ENCODE results near the gene KDM4C. TPM values are rescaled to one million over a fixed set of nuclear protein-coding genes. Genes with fewer than 3 reads are reported as not detected.

The KDM4C gene
- total and polyA plus RNA-seq, 2 of the 13 experiments (the other 11 are each of a cell fraction or from before 2014, with no cell fraction given): 19.4 to 23.6 TPM

GRCh38 chr9:6899274-6899673 lies 141.5 kb downstream of the KDM4C start:
- H3K27ac ChIP-seq (ENCODE audit: extremely low read length, insufficient read depth, low read length): peak overlapping the region; percentile 99
- POLR2A ChIA-PET: interaction anchor here (0.6 to 3.2 kb wide), 2 partner anchors 21 to 56 kb away, joined by 3 to 16 read pairs; no protein-coding TSS in a partner anchor
- FAIRE-seq (no peak), DNase-seq (ENCODE audit: low spot score) (peak; percentile 94), ATAC-seq (peak; percentile 85)
- BruUV-seq (replicated peaks): no TSS peak
- peak overlapping the region; percentile 72 for H3K9ac ChIP-seq (ENCODE audit: insufficient read depth, low read depth, low read length)
- no peaks in the 10 kb centered on the region for H4K20me1 ChIP-seq (ENCODE audit: insufficient read depth, low read length)
- H3K4me3 ChIP-seq (replicated peaks in 1 of 3; ENCODE audit: insufficient read depth in 1 of 3, low read depth in 2 of 3, low read length in 3 of 3): no peak overlapping the region; a peak in 1 of 6 replicates
- peaks cover 100% of the 10 kb centered on the region for H3K4me1 ChIP-seq (ENCODE audit: insufficient read depth, low read length)
- H3K9me3 ChIP-seq (ENCODE audit: low read length): no peaks in the 10 kb centered on the region
- H3K36me3 ChIP-seq (replicated peaks in 1 of 2; ENCODE audit: control insufficient read depth in 1 of 2, insufficient read depth in 2 of 2, low read length in 2 of 2): peaks cover 0 to 7% of the 10 kb centered on the region in 2 experiments; a peak in 1 of 5 replicates
- H3K27me3 ChIP-seq (ENCODE audit: control insufficient read depth in 1 of 2, insufficient read depth in 2 of 2, low read length in 2 of 2): no peaks in the 10 kb centered on the region
- H2AFZ ChIP-seq (ENCODE audit: low read length): no peak overlapping the region
- WGBS (ENCODE audit: low lambda C conversion rate): 0% methylated on average over 1 of the region's 1 CpG
- in situ Hi-C loops (cut with HindIII; ENCODE audit: extremely low pct_ligation_motif_present, low pct_unique_long_range_greater_than_20kb): no loop called here
- intact Hi-C loops (cut with micrococcal nuclease; ENCODE audit: unreplicated experiment): loop anchor here (5.0 kb wide), 1 partner anchor 1272 kb away; the partner anchor contains the start of gene RIC1
- peaks cover 28% of the 10 kb centered on the region for H3K79me2 ChIP-seq (ENCODE audit: insufficient read depth, low read length)
- CTCF ChIA-PET (ENCODE audit: low intra/inter-chr PET ratio, low total read pairs): no interaction called here
- peak overlapping the region; percentile 61 for H3K4me2 ChIP-seq (ENCODE audit: low read depth, low read length)
- TF ChIP-seq TCF7 (IDR thresholded peaks at IDR 0.05; ENCODE audit: low read depth) (peak; percentile 56), ERF (CRISPR knock-in tag; IDR thresholded peaks at IDR 0.05) (peak; percentile 30; the same call in 1 of the 2 replicates), THAP7 (CRISPR knock-in tag; IDR thresholded peaks at IDR 0.05) (no peak), ZNF513 (CRISPR knock-in tag; conservative IDR thresholded peaks at IDR 0.05) (no peak), FOXP1 (IDR thresholded peaks at IDR 0.05) (no peak), FOXP1 (CRISPR knock-in tag; IDR thresholded peaks at IDR 0.05) (peak; percentile 58; the same call in 1 of the 2 replicates), ZBTB10 (CRISPR knock-in tag; IDR thresholded peaks at IDR 0.05; ENCODE audit: borderline replicate concordance) (no peak), ZNF556 (CRISPR knock-in tag; IDR thresholded peaks at IDR 0.05; ENCODE audit: borderline replicate concordance) (no peak; the same call in 1 of the 2 replicates), FOXO1 (CRISPR knock-in tag; IDR thresholded peaks at IDR 0.05) (peak; percentile 24; the same call in 1 of the 2 replicates), FOSL2 (CRISPR knock-in tag; IDR thresholded peaks at IDR 0.05) (peak; percentile 45; the same call in 1 of the 2 replicates), NONO (IDR thresholded peaks at IDR 0.05) (no peak), NONO (CRISPR knock-in tag; conservative IDR thresholded peaks at IDR 0.05) (no peak), GATAD2A (CRISPR knock-in tag; IDR thresholded peaks at IDR 0.05) (peak; percentile 85), NFIB (CRISPR knock-in tag; IDR thresholded peaks at IDR 0.05; ENCODE audit: borderline replicate concordance) (no peak), MIXL1 (CRISPR knock-in tag; IDR thresholded peaks at IDR 0.05) (0 out of 2 replicates have a peak, but pooled peaks have one; percentile 41), TGIF2 (CRISPR knock-in tag; IDR thresholded peaks at IDR 0.05) (peak; percentile 36; the same call in 1 of the 2 replicates), SOX5 (CRISPR knock-in tag; IDR thresholded peaks at IDR 0.05; ENCODE audit: borderline replicate concordance) (peak; percentile 48; the same call in 1 of the 2 replicates), RFXAP (CRISPR knock-in tag; IDR thresholded peaks at IDR 0.05; ENCODE audit: borderline replicate concordance) (no peak), ZNF34 (CRISPR knock-in tag; IDR thresholded peaks at IDR 0.05; ENCODE audit: borderline replicate concordance) (no peak), SOX13 (IDR thresholded peaks at IDR 0.05) (no peak), SOX13 (CRISPR knock-in tag; conservative IDR thresholded peaks at IDR 0.05 in 1 of 2, IDR thresholded peaks at IDR 0.05 in 1 of 2) (peak in 1 of 2 experiments; percentile 66; a peak in 2 of 4 replicates), MAZ (IDR thresholded peaks at IDR 0.05; ENCODE audit: borderline replicate concordance, low read depth, low read length) (peak; percentile 35; the same call in 1 of the 2 replicates), MAZ (CRISPR knock-in tag; IDR thresholded peaks at IDR 0.05; ENCODE audit: low read depth) (no peak)
